HG03342 (cell line): ENCODE measurements around the gene XRCC3.

Source experiments
- ATAC-seq: cut with Tn5 transposase; IDR thresholded peaks from one replicate; pipeline ENCODE4 v1.9.1; 2021; ENCODE audit warnings: mild to moderate bottlenecking, moderate library complexity; ENCODE audit not compliant: unreplicated experiment

XRCC3 gene

DNA sequence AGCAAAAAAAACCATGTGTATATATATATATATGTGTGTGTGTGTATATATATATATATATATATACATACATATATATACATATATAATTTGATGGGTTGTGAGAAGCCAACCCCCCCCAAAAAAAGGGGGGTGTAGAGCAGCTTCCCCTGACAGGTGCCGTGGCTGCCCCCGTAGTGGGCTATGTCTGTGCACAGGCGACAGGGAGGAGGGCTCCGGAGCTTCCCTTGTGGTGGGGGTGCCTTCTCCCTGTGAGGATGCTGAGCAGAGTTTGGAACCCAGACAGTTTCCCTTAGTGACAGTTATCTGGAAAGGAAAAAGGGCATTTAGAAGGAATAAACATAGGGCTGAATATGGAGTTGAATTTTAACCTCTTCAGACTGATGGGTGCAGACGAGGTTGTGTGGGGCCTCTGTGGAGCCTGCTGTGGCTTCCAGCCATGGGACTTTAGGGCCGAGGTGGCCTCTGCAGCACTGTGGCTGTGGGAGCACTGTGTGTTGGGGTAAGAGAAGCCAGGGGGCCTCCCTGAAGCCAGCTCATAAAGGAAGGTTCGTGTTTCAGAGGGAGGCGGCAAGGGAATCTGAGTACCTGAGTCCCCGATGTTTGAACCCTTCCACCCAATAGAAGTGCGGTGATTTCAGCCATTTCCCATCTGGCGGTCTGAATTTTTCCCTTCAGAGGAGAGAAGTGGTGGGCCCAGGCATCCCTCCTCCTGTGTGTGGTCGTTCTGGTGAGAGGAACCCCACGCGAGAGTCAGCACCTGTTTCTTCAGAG, 19.8 kb downstream of the XRCC3 start:
- ATAC-seq: no peak

DNA sequence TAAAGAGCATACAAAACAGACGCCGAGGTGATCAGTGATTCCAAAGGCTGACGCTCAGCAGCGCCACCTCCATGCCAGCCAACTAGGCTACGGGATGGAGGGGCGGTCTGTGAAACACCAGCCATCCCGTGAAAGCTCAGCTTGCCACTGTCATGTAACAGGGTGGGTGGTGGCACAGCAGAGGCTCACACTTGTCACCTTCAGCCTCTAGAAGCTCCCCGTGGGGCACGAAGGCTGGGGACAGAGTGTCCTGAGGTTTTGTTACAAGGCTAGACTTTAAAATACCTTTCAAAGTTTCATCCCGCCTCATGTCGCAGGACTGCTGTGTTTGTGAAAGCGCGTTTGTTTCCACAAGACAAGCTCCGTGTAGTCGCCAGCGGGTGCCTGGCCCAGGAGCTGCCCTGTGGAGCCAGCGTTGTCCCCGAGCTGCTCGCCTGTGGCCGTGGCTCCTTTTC, 20.7 kb downstream of the XRCC3 start:
- ATAC-seq: no peak

DNA sequence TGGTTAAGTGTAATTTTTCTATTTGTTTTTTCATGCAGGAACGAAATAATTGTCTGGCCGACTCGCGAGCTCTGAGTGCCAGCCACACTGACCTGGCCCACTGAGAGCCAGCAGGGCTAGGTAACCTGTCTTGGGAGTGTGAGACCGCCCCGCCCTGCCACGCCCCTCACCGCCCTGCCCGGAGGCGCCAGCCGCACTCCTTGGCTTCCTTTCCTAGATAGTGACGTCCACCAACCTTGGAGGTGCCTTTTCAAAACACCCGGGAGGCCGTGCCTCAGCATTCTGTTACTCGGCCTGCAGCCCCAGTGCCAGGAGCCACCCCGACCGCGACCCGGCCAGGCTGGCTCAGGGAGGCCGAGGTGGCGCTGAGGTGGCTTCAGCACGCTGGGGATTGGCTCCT, 21.7 kb downstream of the XRCC3 start:
- ATAC-seq: no peak

DNA sequence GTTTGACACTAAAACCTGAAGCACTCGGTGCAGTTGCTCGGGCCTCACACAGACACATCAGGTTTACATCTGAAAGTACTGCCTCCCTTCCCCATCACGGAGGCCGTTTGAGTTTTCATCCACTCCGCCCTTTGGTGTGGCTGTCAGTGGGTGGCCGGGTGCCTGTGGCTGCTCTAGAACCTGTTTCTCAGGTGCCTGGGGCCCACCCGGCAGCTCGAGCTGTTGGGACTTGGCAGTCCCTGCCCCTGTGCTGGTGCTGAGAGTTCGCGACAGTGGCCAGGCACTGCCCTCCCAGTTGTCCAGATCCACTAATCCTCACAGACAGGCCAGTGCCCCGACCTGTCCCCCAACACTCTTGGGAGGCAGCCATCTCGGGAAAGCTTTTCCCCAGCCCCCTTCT, 22.4 kb downstream of the XRCC3 start:
- ATAC-seq: no peak

DNA sequence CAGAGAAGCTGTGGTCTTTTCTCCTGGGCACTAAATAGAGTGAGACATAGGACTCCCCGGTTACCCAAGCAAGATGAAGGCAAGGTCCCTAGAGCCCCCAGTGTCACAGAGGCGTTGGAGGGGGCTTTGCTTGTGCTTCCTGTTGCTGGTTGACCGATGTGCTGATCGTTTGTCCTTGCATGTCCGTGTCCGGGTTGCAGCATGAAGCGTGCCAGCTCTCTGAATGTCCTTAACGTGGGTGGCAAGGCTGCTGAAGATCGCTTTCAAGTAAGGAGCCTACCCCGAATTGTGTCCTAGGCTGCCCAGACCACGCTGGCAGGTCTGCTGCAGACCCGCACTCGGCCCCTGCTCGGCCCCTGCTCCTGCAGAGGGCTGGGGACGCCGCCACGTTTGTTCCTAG, 23.1 kb downstream of the XRCC3 start:
- peak; percentile 31 for ATAC-seq

DNA sequence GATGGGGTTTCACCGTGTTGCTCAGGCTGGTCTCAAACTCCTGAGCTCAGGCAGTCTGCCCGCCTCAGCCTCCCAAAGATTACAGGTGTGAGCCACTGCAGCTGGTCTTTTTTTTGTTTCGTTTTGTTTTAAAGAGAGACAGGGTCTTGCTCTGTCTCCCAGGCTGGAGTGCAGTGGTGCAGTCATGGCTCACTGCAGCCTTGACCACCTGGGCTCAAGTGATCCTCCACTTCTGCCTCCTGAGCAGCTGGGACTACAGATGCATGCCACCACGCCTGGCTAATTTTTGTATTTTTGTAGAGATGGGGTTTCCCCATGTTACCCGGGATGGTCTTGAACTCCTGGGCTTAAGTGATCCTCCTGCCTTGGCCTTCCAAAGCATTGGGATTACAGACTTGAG, 23.6 kb downstream of the XRCC3 start:
- ATAC-seq: peak; percentile 56

DNA sequence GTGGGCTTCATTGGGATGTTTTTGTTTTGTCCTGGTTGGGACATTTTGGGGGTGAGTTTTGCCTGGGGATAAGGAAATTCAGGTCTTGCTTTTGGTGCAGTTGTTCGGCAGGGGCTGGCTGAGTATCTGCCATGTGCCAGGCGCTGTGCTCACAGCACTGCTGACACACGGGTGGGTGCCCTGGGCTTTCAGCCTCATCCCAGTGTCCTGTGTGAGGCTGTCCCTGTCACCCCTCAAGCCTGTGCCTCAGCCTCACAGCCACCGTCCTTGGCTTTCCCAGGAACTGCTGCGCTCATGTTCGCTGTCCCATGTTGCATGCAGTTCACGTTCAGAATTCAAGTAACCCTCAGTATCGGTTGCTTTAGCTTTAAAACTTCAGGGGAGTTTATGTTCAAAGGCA, 24.9 kb downstream of the XRCC3 start:
- ATAC-seq: no peak

DNA sequence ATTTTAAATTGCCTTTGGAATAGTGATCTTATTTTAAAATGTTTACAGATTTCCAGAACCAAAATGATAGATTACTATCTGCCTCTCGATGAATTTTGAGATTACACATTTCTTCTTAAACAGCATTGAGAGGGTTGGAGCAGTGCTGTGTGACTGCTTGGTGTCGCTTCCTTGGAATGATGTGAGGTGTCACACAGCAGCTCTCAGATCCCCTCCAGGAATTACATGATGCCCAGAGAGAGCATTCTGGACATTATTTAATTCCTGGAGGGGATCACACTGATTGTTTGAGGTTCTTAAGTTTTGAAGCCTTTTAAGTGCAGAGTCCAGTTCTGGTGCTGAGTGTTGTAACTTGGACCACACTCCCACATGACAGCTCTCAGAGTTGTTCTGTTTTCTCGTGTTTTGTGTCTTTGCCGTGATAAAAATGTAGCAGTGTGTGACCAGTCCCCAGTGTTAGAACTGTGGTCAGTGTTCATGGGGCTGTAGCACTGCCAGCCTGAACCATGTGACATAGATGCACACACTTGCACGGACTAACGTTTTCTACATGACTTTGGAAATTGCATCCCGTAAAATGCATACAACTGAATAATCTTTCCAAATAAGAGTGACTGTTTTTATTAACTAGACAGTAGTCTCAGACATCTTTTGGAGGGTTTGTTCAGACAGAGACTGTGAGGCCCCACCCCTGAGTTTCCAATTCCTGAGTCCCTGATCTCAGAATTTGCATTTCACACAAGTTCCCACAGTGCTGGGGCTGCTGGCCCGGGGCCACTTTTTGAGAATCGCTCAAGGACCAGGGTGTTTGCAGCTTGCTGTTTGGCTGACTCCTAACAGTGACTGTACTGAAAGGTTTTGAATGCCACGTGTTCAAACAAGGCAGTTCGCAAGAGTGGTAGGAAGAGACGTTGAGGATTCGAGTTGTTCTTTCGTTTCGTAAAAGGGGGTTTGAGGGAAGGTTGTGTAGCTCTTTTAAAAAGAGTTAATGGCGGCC, 26.0 kb downstream of the XRCC3 start:
- no peak for ATAC-seq

DNA sequence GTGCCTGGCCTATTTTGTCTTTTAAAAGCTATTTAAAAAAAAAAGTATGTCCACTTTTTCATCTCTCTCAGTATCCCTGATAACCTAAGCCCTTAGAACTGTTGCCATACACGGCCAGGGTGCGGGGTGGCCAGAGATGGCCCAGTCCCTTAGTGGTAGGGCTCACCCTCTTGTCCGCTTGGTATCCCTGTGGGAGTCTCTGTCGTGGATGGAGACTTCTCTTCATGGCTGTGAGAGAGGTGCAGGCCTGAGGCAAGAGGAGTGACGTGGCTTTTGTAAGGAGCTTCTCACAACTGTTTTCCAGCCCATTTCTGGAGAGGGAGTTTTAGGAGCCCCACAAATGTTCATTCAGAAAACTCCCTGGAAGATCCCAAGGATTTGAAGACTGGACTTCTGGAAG, 26.8 kb downstream of the XRCC3 start:
- ATAC-seq: no peak

DNA sequence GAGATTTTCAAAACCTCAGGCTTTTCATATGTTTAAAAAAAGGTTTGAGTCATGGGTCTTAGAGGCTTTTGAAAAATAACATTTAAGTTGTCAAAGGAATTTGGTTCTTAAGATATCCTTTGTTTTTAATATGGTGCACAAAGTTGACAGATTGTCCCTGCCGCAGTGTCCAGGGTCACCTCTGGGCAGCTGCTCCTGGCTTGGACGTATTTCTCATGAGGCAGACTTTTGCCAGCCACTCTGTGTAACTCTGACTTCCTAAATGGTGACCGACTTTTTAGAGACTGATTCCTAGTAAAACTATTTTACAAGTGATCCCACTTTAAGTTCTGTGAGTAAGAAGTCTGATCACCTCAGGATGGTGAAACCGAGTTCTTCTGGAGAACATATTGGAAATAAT, 27.5 kb downstream of the XRCC3 start:
- no peak for ATAC-seq

DNA sequence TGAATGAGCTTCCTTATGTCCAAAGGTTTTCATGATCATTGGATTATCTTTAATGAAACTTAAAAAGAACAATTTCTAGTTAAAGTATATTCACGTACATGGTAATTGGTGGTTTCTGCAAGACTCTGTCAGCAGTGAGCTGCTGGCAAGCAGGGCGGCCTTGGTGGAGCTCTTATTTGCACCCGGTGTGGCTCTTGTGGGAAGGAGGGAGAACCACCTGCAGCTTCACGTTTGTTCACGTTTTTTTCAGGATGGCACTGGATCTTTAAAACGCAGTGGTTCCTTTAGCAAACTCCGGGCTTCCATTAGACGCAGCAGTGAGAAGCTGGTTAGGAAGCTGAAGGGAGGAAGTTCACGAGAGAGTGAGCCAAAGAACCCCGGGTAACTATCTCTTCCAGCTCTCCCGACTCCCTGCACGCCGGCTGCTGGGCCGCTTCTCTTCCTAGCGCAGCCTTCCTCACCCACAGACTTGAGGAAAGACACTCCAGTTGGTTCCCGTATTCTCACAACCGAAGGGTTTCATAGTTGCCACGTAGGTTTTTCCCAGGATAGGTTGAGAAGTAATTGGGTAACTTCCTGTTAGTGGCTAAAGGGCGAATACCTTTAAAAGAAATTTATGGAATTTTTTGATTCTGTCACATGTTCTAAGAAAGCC, 28.3 kb downstream of the XRCC3 start:
- no peak for ATAC-seq

DNA sequence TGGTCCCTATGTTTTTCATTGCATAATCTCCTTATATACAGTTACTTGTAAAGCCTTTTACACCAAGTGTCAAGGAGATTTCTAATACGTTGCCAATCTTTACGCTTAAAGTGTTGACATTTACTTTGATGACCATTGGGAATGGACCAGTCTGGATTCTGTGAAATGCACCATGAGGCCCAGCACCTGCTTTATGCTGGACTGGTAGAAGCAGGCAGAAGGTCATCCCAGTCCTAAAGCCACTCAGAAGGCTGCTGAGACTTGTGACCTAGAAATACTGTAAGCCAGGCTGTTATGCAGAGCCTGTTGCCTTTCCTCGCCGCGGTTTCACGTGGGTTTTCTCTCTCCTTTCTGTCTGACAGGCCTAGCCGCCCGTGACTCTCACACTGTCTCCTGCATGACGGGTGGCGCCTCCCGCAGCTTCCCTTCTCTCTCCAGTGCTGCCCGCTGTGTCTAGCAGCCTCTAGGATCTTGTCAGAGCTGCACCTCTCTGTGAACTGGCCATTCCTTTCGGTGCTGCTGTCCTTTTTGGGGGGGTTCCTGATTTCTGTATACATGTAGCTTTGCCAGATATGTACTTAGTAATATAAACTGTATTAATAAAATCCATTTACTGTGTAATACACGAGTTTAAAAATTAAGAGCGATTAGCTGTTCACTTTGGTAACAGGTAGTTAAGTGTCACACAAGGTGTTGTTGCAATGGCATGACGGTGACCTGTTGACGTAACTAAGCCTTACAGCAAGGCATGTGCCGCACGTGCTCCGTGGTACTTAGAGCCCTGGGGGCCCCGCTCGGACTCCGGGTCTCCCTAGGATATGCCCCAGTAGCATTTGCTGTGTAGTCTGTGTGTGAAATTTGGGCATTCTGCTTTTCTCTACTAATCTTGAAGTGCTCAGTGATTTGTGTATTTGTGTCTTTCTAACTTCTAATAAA, 29.7 kb downstream of the XRCC3 start:
- no peak for ATAC-seq

DNA sequence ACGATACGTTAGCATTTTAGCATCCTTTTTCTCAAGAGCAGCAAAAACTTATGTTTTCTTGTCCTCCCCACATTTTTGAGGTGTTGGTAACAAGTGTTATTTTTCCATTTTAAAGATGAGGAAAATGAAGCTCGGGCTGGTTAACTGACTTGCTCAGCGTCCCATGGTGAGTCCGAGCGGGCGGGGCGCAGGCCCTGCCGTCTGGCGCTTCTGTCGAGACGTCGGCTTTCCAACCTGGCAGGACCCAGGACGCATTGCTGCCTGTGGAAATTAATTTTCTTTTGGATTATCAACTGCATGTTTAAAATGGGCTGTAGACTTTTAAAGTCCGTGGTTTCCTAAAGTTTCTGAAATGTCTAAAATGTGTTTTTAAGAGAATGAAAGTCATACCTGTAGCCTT, 30.4 kb downstream of the XRCC3 start:
- no peak for ATAC-seq

DNA sequence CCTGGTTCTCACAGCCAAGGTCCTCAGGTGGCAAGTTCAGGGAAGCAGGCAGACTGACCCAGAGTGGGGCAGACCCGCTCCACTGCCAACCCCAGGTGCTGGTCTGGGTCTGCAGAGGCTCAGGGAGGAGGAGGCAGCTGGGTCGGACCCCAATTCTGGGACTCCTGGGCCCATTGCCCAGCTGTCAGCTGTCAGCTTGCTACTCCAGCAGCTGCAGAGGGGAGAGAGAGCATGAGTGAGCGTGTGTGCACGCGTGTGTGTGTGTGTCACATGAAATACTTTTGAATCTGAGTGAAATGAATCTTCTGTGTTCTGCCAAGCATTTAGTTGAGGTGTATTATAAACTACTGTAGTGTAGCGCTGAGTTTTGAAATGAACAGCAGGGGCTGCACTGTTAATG, 30.8 kb downstream of the XRCC3 start:
- no peak for ATAC-seq

DNA sequence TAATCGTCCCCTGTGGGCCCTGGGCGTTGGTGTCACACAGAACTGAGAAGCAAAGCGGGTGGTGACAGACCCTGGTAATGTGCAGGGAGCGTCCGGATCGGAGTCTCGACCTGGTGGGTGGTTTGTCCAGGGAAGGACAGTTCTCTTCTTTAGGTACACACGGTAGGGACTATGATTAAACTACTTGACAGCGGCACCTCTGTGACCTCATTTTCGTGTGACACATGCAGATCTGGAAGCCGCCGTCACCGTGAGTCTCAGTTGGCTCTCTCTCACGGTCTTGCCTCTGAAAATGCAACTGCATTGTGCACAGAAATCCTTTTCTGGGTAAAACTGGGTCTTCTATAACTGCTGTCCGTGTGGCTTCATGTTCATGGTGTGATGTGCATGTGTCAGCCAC, 32.1 kb downstream of the XRCC3 start:
- no peak for ATAC-seq

DNA sequence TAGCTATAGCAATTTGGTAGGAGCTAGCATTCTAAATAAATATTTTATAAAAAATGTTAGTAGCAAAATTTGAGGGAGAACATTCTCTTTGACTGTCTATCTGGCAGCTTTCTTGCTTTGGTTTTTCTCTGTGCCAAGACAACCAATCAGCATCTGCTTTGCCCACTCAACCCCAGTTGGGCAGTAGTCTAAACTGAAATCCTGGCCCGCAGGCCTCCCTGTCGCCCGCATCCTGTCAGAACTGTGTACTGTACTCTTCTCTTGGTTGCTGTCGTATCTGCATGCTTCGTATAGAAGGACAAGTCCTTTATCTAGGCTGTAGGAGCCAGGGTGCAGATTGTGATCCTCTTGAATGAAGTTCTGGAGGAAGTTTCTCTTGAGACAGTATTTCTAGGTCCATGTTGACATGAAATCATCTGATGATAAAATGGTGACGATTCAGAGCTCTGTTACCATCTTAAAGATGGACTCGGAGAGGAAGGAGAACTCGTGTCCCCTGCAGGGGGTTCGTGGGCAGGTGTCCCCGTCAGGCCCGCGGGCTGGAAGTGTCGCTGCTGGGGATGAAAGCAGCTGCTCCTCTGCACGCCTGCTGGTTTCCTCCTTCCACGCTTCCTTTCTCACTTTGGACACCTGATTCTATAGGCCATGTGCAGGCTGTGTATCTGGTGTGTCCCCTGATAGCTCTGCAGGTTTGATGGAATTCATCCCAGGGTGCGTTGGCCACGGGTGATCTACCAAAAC, 34.6 kb downstream of the XRCC3 start:
- ATAC-seq: no peak

DNA sequence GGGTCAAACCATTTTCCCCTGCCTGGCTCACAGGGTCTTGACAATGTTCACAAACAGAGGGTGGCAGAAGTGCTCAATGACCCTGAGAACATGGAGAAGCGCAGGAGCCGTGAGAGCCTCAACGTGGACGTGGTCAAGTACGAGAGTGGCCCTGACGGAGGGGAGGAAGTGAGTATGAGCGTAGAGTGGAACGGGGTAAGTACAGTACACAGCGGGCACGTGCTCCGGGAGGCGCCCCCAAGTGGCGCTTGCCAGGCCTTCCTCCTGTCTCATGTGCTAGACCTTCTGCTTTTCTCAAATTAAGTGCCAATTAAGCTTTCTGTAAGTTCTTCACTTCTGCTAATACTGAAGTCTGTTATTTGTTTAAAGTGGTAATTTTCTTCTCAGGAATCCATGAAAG, 35.9 kb downstream of the XRCC3 start:
- peak; percentile 81 for ATAC-seq

DNA sequence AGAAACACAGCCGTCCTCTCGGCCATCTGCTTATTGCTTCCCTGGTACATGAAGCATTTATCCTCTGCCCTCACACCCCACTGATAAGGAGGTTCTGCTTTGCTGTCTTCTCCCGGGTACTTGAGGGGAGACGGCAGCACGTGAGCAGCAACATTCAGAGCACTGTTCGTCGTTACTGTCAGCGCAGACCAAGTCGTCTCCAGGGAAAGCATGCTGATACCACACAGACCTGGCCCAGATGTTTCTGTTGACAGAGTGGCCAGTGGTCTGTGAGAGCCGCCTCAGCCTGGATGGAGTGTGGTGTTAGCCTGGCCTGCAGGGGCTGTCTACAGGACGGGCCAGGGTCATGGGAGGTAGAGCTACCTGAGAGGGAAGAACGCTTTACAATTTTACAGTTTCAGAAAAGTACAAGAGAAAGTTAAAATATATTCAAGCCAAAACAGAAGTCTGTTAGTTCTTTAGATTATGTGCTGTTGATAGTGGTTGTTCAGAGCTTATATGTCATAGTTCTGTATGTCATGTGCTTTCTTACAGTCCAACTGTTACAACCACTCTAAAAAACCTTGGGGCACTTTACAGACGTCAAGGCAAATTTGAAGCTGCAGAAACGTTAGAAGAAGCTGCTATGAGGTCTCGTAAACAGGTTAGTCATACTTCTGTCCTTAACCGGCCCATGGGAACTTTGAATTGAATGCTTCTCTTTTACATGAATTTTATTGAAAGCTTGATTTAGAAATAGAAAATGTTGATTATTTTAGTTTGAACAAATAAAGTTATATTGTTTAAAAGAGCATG, 38.2 kb downstream of the XRCC3 start:
- ATAC-seq: no peak

DNA sequence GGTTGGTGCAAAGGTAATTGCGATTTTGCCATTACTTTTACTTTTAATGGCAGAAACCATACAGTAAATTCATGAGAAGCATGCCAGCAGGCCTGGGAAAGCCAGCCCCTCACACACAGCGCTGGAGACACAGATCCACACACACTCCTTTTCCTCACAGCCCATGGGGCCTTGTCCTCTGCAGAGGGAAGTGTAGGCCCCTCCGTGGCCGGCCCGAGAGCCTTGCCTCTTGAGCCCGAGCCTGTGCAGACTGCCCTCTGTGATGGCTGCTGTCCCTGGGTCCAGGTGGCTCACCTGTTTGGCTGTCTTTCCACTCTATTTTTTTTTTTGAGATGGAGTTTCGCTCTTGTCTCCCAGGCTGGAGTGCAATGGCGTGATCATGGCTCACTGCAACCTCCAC, 39.3 kb downstream of the XRCC3 start:
- ATAC-seq: no peak
